GM12878 (cell line): ENCODE results near the gene CENPE. TPM values are rescaled to one million over a fixed set of nuclear protein-coding genes. Genes with fewer than 3 reads are reported as not detected.

ENCODE experiments used
- ATAC-seq: fragments of 200-7000 bp; cut with Tn5 transposase; 3 replicates; pipeline ENCODE4 v1.9.1; 2020; ENCODE audit warnings: mild to moderate bottlenecking, moderate library complexity
- BruUV-seq: library from RNA; stranded (reverse); fragments of 400-500 nt; replicated peaks from 2 replicates; lab custom pipeline; 2021; lab: Mats Ljungman, UMichigan
- CTCF ChIA-PET: fragments of 300-600 bp; sonication (Branson Sonifier 250); formaldehyde crosslinking; extraction: SDS; loops from one replicate; lab custom pipeline; 2021; ENCODE audit warnings: inconsistent platforms; lab: Yijun Ruan, JAX
- POLR2A ChIA-PET: fragments of 350-600 bp; formaldehyde crosslinking; extraction: SDS; loops from one replicate; lab custom pipeline; 2021; ENCODE audit warnings: inconsistent platforms; lab: Charles Lee
- RAD21 ChIA-PET: fragments of 300-600 bp; sonication (Branson Sonifier 250); formaldehyde crosslinking; loops from one replicate; lab custom pipeline; 2023; ENCODE audit warnings: antibody characterized with exemption; ENCODE audit not compliant: unreplicated experiment; lab: Charles Lee
- SMC1A ChIA-PET: fragments of 300-600 bp; sonication (Branson Sonifier 250); formaldehyde crosslinking; loops from one replicate; lab custom pipeline; 2023; ENCODE audit not compliant: unreplicated experiment, uncharacterized antibody; lab: Charles Lee
- DNase-seq: peaks from one replicate; pipeline ENCODE4 v3.0.0-alpha.2; 2011; ENCODE audit warnings: low read depth, low spot score
- FAIRE-seq: peaks from 3 replicates; lab custom pipeline; 2011; peaks lifted over from hg19 to GRCh38; lab: Jason Lieb, UNC
- H2AFZ ChIP-seq: 2 replicates; pipeline ENCODE4 v1.6.0; 2011; ENCODE audit warnings: low read depth, low read length, control low read depth; ENCODE audit not compliant: control insufficient read depth
- H3K27ac ChIP-seq: 2 replicates; pipeline ENCODE4 v1.5.1; 2011; ENCODE audit warnings: control low read depth; ENCODE audit not compliant: control insufficient read depth, insufficient read depth
- H3K27me3 ChIP-seq, 2 experiments: replicated peaks in 1 of 2; 2 replicates each; pipeline versions ENCODE4 v1.6.0 to v1.6.1; 2011; ENCODE audit warnings: low read length in 1 of 2; ENCODE audit not compliant: control insufficient read depth in 2 of 2, insufficient read depth in 2 of 2
- H3K36me3 ChIP-seq, 2 experiments: 2 replicates each; pipeline ENCODE4 v1.5.1; 2011; ENCODE audit warnings: low read length in 1 of 2; ENCODE audit not compliant: control insufficient read depth in 2 of 2, insufficient read depth in 2 of 2
- H3K4me1 ChIP-seq: 2 replicates; pipeline ENCODE4 v1.6.1; 2011; ENCODE audit warnings: mild to moderate bottlenecking, low read length, moderate library complexity, mixed read lengths; ENCODE audit not compliant: control insufficient read depth, insufficient read depth
- H3K4me2 ChIP-seq: 2 replicates; pipeline ENCODE4 v1.6.0; 2011; ENCODE audit warnings: control low read depth; ENCODE audit not compliant: control insufficient read depth, insufficient read depth
- H3K4me3 ChIP-seq: fragments of 200-600 bp; sonication (generic); 2 replicates; pipeline ENCODE4 v1.5.1; 2016
- H3K79me2 ChIP-seq: 2 replicates; pipeline ENCODE4 v1.6.0; 2011; ENCODE audit warnings: low read length; ENCODE audit not compliant: control insufficient read depth, insufficient read depth
- H3K9ac ChIP-seq: 2 replicates; pipeline ENCODE4 v1.8.0; 2011; ENCODE audit warnings: low read length, control low read depth, mixed read lengths; ENCODE audit not compliant: control insufficient read depth, insufficient read depth
- H3K9me3 ChIP-seq: replicated peaks from 3 replicates; pipeline ENCODE4 v1.5.1; 2011; ENCODE audit warnings: mild to moderate bottlenecking, low read length; ENCODE audit not compliant: control insufficient read depth, insufficient read depth
- H4K20me1 ChIP-seq: 2 replicates; pipeline ENCODE4 v1.6.0; 2011; ENCODE audit not compliant: control insufficient read depth, insufficient read depth
- BACH1 ChIP-seq: fragments of 450-650 bp; IDR thresholded peaks from 2 replicates; pipeline ENCODE4 v1.6.1; 2017; ENCODE audit warnings: mild to moderate bottlenecking, borderline replicate concordance
- CEBPZ ChIP-seq: fragments of 150-350 bp; IDR thresholded peaks from 2 replicates; pipeline ENCODE4 v1.6.1; 2016; ENCODE audit warnings: low read depth, low read length
- CHD1 ChIP-seq: IDR thresholded peaks from 2 replicates; pipeline ENCODE4 v1.6.1; 2012; ENCODE audit warnings: low read depth, low read length, improper control_type of control experiment
- CUX1 ChIP-seq: IDR thresholded peaks from 2 replicates; pipeline ENCODE4 v1.6.1; 2012; ENCODE audit warnings: improper control_type of control experiment, low read depth, low read length; ENCODE audit not compliant: insufficient replicate concordance
- HCFC1 ChIP-seq: fragments of 150-350 bp; IDR thresholded peaks from 2 replicates; pipeline ENCODE4 v1.6.1; 2014; ENCODE audit warnings: low read length
- KDM1A ChIP-seq: fragments of 200-600 bp; sonication (generic); IDR thresholded peaks from 2 replicates; pipeline ENCODE4 v1.6.1; 2016; ENCODE audit warnings: borderline replicate concordance
- MEF2A ChIP-seq: IDR thresholded peaks from 2 replicates; pipeline ENCODE4 v1.6.1; 2011; ENCODE audit warnings: low read depth, mild to moderate bottlenecking, low read length, moderate library complexity; ENCODE audit not compliant: insufficient read depth
- NBN ChIP-seq: fragments of 450-650 bp; IDR thresholded peaks from 2 replicates; pipeline ENCODE4 v1.6.1; 2016
- NFYA ChIP-seq: IDR thresholded peaks from 2 replicates; pipeline ENCODE4 v1.6.1; 2011; ENCODE audit warnings: low read depth, mild to moderate bottlenecking, low read length, improper control_type of control experiment, borderline replicate concordance
- RB1 ChIP-seq: fragments of 450-650 bp; formaldehyde crosslinking; IDR thresholded peaks from 2 replicates; pipeline ENCODE4 v1.6.1; 2017; ENCODE audit warnings: mild to moderate bottlenecking, borderline replicate concordance
- RBBP5 ChIP-seq: fragments of 200-600 bp; sonication (generic); conservative IDR thresholded peaks from 2 replicates; pipeline ENCODE4 v1.6.1; 2016
- SIN3A ChIP-seq: IDR thresholded peaks from 2 replicates; pipeline ENCODE4 v1.6.1; 2012; ENCODE audit warnings: low read depth, low read length, improper control_type of control experiment
- SIX5 ChIP-seq: IDR thresholded peaks from 2 replicates; pipeline ENCODE4 v1.6.1; 2011; ENCODE audit warnings: mild to moderate bottlenecking, low read depth, low read length, moderate library complexity; ENCODE audit not compliant: severe bottlenecking
- SMARCA5 ChIP-seq: fragments of 450-650 bp; IDR thresholded peaks from 2 replicates; pipeline ENCODE4 v1.6.1; 2017; ENCODE audit warnings: mild to moderate bottlenecking
- STAT1 ChIP-seq: fragments of 450-650 bp; conservative IDR thresholded peaks from 2 replicates; pipeline ENCODE4 v1.6.1; 2014; ENCODE audit warnings: antibody characterized with exemption, mild to moderate bottlenecking
- TAF1 ChIP-seq: IDR thresholded peaks from 2 replicates; pipeline ENCODE4 v1.6.1; 2011; ENCODE audit warnings: mild to moderate bottlenecking, low read depth, low read length, borderline replicate concordance
- TCF7 ChIP-seq: IDR thresholded peaks from 2 replicates; pipeline ENCODE4 v1.6.1; 2014; ENCODE audit warnings: antibody characterized with exemption, borderline replicate concordance
- WGBS: methylation state at CpG from one replicate; pipeline ENCODE4 v1.1.6; 2016; ENCODE audit warnings: low lambda C conversion rate; ENCODE audit not compliant: insufficient replicate concordance, insufficient coverage; ENCODE audit errors: missing lambda C conversion rate; 5-methylcytosine and 5-hydroxymethylcytosine counted together
- in situ Hi-C: fragments of 300-500 bp; cut with MboI; formaldehyde crosslinking; loops from 9 replicates; pipeline ENCODE4 v1.14.3; 2018; ENCODE audit warnings: mixed read lengths
- intact Hi-C: fragments of 100-400 bp; cut with micrococcal nuclease; formaldehyde crosslinking; loops from one replicate; pipeline ENCODE4 v1.14.2; 2022; ENCODE audit not compliant: unreplicated experiment
- polyA plus RNA-seq, 11 experiments: library from polyadenylated mRNA; depleted of rRNA in 4 of 11; unstranded in 6 of 11; stranded (reverse) in 5 of 11; fragments of >200 nt; fragmentation: Nextera tagmentation in 4 of 11; fragmentation: Illumina TruSeq in 1 of 11; extraction: Ambion mirVana in 4 of 11; extraction: Trizol in 1 of 11; gene quantifications; 1 replicate in 1 of 11; 2 replicates in 10 of 11; pipeline versions ENCODE4 v1.2.1 to v1.2.3, GENCODE V29; 2011 to 2016; ENCODE audit warnings: inconsistent platforms in 2 of 11, missing spikeins in 2 of 11, low read depth in 1 of 11
- total RNA-seq, 4 experiments: library from RNA; depleted of rRNA in 3 of 4; stranded (reverse); fragments of >200 nt in 3 of 4; fragmentation: Illumina TruSeq in 1 of 4; extraction: Trizol in 1 of 4; gene quantifications; 2 replicates each; pipeline versions ENCODE4 v1.2.1 to v1.2.3, GENCODE V29; 2013 to 2021

Gene CENPE
- total and polyA plus RNA-seq, 10 of the 15 experiments (the other 5 are each of a cell fraction or from before 2014, with no cell fraction given), result 10.2 to 53.6 (median 25.2) TPM

GRCh38 chr4:103136671-103137445 lies 61.3 kb downstream of the CENPE start:
- in situ Hi-C loops, result no loop called here

More at GRCh38 chr4:103136671-103137445, 61.3 kb downstream of the CENPE start:
- ChIA-PET SMC1A (interaction anchor here (1.2 kb wide), 1 partner anchor 11 kb away, joined by 3 read pairs; no protein-coding TSS in a partner anchor), POLR2A (interaction anchor here (0.5 kb wide), 1 partner anchor 16 kb away, joined by 3 read pairs; no protein-coding TSS in a partner anchor), RAD21 (no interaction called here), CTCF (no interaction called here)
- FAIRE-seq, result no peak
- H3K4me2 ChIP-seq, result no peak overlapping the region
- no peak overlapping the region for H3K4me3 ChIP-seq
- no peak overlapping the region for H3K27ac ChIP-seq
- 100% methylated on average over 1 of the region's 1 CpG for WGBS
- H3K36me3 ChIP-seq, result peaks cover 2 to 23% of the 10 kb centered on the region in 2 experiments; a peak in 2 of 4 replicates
- H2AFZ ChIP-seq, result no peak overlapping the region
- TF ChIP-seq CEBPZ, result no peak
- no peak for TF ChIP-seq CHD1
- no peak for TF ChIP-seq KDM1A
- no peak for TF ChIP-seq SIX5
- no peak for TF ChIP-seq BACH1
- TF ChIP-seq TAF1, result no peak
- TF ChIP-seq RBBP5, result no peak
- TF ChIP-seq NFYA, result no peak
- TF ChIP-seq TCF7, result no peak
- TF ChIP-seq HCFC1, result no peak
- no peak for TF ChIP-seq MEF2A
- TF ChIP-seq SMARCA5, result no peak
- no peak for TF ChIP-seq NBN
- no peak for TF ChIP-seq STAT1
- no peak for TF ChIP-seq CUX1
- no peak for TF ChIP-seq RB1
- TF ChIP-seq SIN3A, result no peak
- H3K27me3 ChIP-seq, result no peaks in the 10 kb centered on the region
- H3K79me2 ChIP-seq, result no peaks in the 10 kb centered on the region
- 0 out of 2 replicates have a peak, but pooled peaks cover 3% of the 10 kb centered on the region for H3K4me1 ChIP-seq
- no peak overlapping the region for H3K9ac ChIP-seq
- DNase-seq, result no peak
- intact Hi-C loops, result no loop called here
- H4K20me1 ChIP-seq, result no peaks in the 10 kb centered on the region
- H3K9me3 ChIP-seq, result no peaks in the 10 kb centered on the region
- no TSS peak for BruUV-seq
- no peak for ATAC-seq
